Mammary epithelial cell (primary cell): Measurements from ENCODE around the gene NECTIN2.

Experiments used
- CTCF ChIP-seq, 2 donors: IDR thresholded peaks in 1 of 2; conservative IDR thresholded peaks in 1 of 2; 2 replicates each; pipeline ENCODE4 v1.5.1; 2011 to 2012; ENCODE audit warnings: inconsistent platforms in 2 of 2, low read length in 2 of 2, mild to moderate bottlenecking in 2 of 2, control low read depth in 1 of 2, low read depth in 1 of 2; ENCODE audit not compliant: insufficient read depth in 1 of 2; ENCODE audit errors: extremely low read depth in 1 of 2
- EZH2 ChIP-seq: IDR thresholded peaks from 2 replicates; pipeline ENCODE4 v1.6.1; 2012; ENCODE audit warnings: low read length, inconsistent platforms, borderline replicate concordance

DNA sequence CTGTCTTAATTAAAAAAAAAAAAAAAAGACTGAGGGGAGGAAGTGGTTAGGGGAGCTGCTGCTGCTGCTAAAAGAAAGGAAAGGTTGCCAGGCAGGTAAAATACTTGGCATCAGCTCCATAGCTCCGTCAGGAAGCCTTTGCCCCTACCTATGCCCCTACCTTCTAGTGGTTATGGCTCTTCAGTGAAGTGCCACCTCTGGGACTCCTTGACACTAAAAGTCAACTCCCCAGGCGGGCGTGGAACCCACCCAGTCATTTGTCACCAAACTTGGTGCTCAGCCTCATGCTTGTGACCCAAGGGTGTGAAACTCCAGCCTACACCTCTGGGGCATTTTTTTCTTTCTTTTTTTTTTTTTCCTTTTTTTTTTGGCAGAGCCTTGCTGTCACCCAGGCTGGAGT lies 4.9 kb upstream of the NECTIN2 start:
- TF ChIP-seq CTCF (conservative IDR thresholded peaks at IDR 0.05 in 1 of 2, IDR thresholded peaks at IDR 0.05 in 1 of 2; ENCODE audit: extremely low read depth in 1 of 2, insufficient read depth in 1 of 2, low read depth in 1 of 2, low read length in 2 of 2) (no peak), EZH2 (no peak)
